Activated CD4-positive, alpha-beta T cell treated with anti-CD3 and anti-CD28 coated beads, Interleukin-2, Interleukin-4, amounts not matched to agents 100 ng/mL and 50 ng/mL, durations not matched to agents 16 hours and 8 hours (primary cell): ENCODE data around the gene BLM.

Source experiments
- DNase-seq: peaks from one replicate; pipeline ENCODE4 v3.0.0-alpha.2; 2020; ENCODE audit warnings: low spot score

BLM gene

GRCh38 chr15:90851940-90852339 lies 134.8 kb downstream of the BLM start:
- DNase-seq: peak; percentile 54

- DNase-seq: no peak
Measured at GRCh38 chr15:90855139-90855538, 138.0 kb downstream of the BLM start.

GRCh38 chr15:90857337-90857736 lies 140.2 kb downstream of the BLM start:
- no peak for DNase-seq

- DNase-seq: no peak
Measured at GRCh38 chr15:90857883-90858443, 140.8 kb downstream of the BLM start.

GRCh38 chr15:90859234-90860131 lies 142.3 kb downstream of the BLM start:
- no peak for DNase-seq

GRCh38 chr15:90860450-90860849 lies 143.3 kb downstream of the BLM start:
- DNase-seq: no peak

GRCh38 chr15:90860942-90861675 lies 144.0 kb downstream of the BLM start:
- DNase-seq: peak; percentile 62

GRCh38 chr15:90862487-90862886 lies 145.3 kb downstream of the BLM start:
- DNase-seq: no peak

GRCh38 chr15:90862964-90863778 lies 146.0 kb downstream of the BLM start:
- DNase-seq: no peak

GRCh38 chr15:90863987-90864386 lies 146.8 kb downstream of the BLM start:
- DNase-seq: no peak

- DNase-seq: no peak
Measured at GRCh38 chr15:90864507-90864906, 147.4 kb downstream of the BLM start.

GRCh38 chr15:90865702-90866101 lies 148.6 kb downstream of the BLM start:
- no peak for DNase-seq
